ENCODE measurements around the gene CEMIP. TPM values are rescaled to one million over a fixed set of nuclear protein-coding genes. Genes with fewer than 3 reads are reported as not detected.

CEMIP gene
- total and polyA plus RNA-seq, 8 donors = 12.4 to 31.8 (median 27.4) TPM

GRCh38 chr15:80985981-80986380 is 206.8 kb downstream of the CEMIP start:
- no peak for TF ChIP-seq CTCF (IDR thresholded peaks at IDR 0.05)
- Histone ChIP-seq H3K36me3 (peaks cover 0 to 11% of the 10 kb centered on the region in 2 donors), H3K9me3 (no peaks in the 10 kb centered on the region), H3K27me3 (no peaks in the 10 kb centered on the region), H3K4me3 (no peak overlapping the region), H3K4me1 (peaks cover 17 to 70% of the 10 kb centered on the region in 2 donors), H3K27ac (no peak overlapping the region)
- ATAC-seq = no peak
- no peak for DNase-seq
- intact Hi-C loops (cut with DNase I) = no loop called here

- DNase-seq = no peak
- no peak for TF ChIP-seq CTCF (IDR thresholded peaks at IDR 0.05)
- no peaks in the 10 kb centered on the region for H3K9me3 ChIP-seq
- no peak overlapping the region for H3K4me3 ChIP-seq
- peaks cover 17 to 75% of the 10 kb centered on the region in 2 donors for H3K4me1 ChIP-seq
- H3K36me3 ChIP-seq = peaks cover 0 to 6% of the 10 kb centered on the region in 2 donors
- no peaks in the 10 kb centered on the region for H3K27me3 ChIP-seq
- ATAC-seq = no peak
- intact Hi-C loops (cut with DNase I) = no loop called here
- H3K27ac ChIP-seq = no peak overlapping the region
Observed at GRCh38 chr15:80986487-80986886, 207.3 kb downstream of the CEMIP start.

GRCh38 chr15:80988148-80988796 is 209.1 kb downstream of the CEMIP start:
- Histone ChIP-seq H3K4me1 (peaks cover 17 to 80% of the 10 kb centered on the region in 2 donors), H3K36me3 (no peaks in the 10 kb centered on the region), H3K27ac (no peak overlapping the region), H3K27me3 (no peaks in the 10 kb centered on the region), H3K4me3 (peak overlapping the region; percentile 63 to 92), H3K9me3 (no peaks in the 10 kb centered on the region)
- intact Hi-C loops (cut with DNase I) = no loop called here
- ATAC-seq (no peak), DNase-seq (no peak)
- TF ChIP-seq CTCF (IDR thresholded peaks at IDR 0.05) = no peak

GRCh38 chr15:80989081-80989517 is 209.9 kb downstream of the CEMIP start:
- no peaks in the 10 kb centered on the region for H3K27me3 ChIP-seq
- no peak for TF ChIP-seq CTCF (IDR thresholded peaks at IDR 0.05)
- H3K4me3 ChIP-seq = peak overlapping the region; percentile 63 to 92
- DNase-seq (no peak), ATAC-seq (peak; percentile 13)
- peak overlapping the region; percentile 85 to 93 for H3K27ac ChIP-seq
- H3K9me3 ChIP-seq = no peaks in the 10 kb centered on the region
- H3K4me1 ChIP-seq = peaks cover 17 to 77% of the 10 kb centered on the region in 2 donors
- H3K36me3 ChIP-seq = no peaks in the 10 kb centered on the region
- intact Hi-C loops (cut with DNase I) = no loop called here

GRCh38 chr15:80989518-80990478 is 210.6 kb downstream of the CEMIP start, which contains the start of gene MESD:
Gene MESD, minus strand, starts transcription at chr15:80989819. Its CDS starts 28 bp downstream, at chr15:80989791.
- H3K4me1 ChIP-seq = peaks cover 17 to 70% of the 10 kb centered on the region in 2 donors
- H3K36me3 ChIP-seq = no peaks in the 10 kb centered on the region
- H3K9me3 ChIP-seq = no peaks in the 10 kb centered on the region
- peak; percentile 99 for ATAC-seq
- H3K27me3 ChIP-seq = no peaks in the 10 kb centered on the region
- H3K4me3 ChIP-seq = peak within 1 kb of the TSS; percentile 63 to 92
- no peak for TF ChIP-seq CTCF (IDR thresholded peaks at IDR 0.05)
- DNase-seq = peak; percentile 95 to 100 (median 98)
- intact Hi-C loops (cut with DNase I) = loop anchor here in 1 of 2 donors (10.0 kb wide), 1 partner anchor 275 kb away; no protein-coding TSS in a partner anchor
- H3K27ac ChIP-seq = peak within 1 kb of the TSS; percentile 91 to 93

Data from left lung (tissue), 10 donors.